C4-2B (cell line): ENCODE data around the gene PTPRJ.

Experiments
- H3K27ac ChIP-seq: fragments of 450-650 bp; 2 replicates; pipeline ENCODE4 v1.5.1; 2017
- ZFX ChIP-seq: fragments of 450-650 bp; IDR thresholded peaks from 2 replicates; pipeline ENCODE4 v1.6.1; 2017
- TF ChIP-seq, protein P1 (sequence below): fragments of 450-650 bp; conservative IDR thresholded peaks from 2 replicates; pipeline ENCODE4 v1.5.1; 2017; ENCODE audit warnings: mild to moderate bottlenecking

The PTPRJ gene

GRCh38 chr11:47991894-47992293, 11.5 kb downstream of the PTPRJ start:
- H3K27ac ChIP-seq = peak overlapping the region; percentile 79; the same call in 1 of the 2 replicates

GRCh38 chr11:47992959-47993820, 12.8 kb downstream of the PTPRJ start:
- H3K27ac ChIP-seq = no peak overlapping the region
- TF ChIP-seq ZFX = no peak
- TF ChIP-seq, protein P1, sequence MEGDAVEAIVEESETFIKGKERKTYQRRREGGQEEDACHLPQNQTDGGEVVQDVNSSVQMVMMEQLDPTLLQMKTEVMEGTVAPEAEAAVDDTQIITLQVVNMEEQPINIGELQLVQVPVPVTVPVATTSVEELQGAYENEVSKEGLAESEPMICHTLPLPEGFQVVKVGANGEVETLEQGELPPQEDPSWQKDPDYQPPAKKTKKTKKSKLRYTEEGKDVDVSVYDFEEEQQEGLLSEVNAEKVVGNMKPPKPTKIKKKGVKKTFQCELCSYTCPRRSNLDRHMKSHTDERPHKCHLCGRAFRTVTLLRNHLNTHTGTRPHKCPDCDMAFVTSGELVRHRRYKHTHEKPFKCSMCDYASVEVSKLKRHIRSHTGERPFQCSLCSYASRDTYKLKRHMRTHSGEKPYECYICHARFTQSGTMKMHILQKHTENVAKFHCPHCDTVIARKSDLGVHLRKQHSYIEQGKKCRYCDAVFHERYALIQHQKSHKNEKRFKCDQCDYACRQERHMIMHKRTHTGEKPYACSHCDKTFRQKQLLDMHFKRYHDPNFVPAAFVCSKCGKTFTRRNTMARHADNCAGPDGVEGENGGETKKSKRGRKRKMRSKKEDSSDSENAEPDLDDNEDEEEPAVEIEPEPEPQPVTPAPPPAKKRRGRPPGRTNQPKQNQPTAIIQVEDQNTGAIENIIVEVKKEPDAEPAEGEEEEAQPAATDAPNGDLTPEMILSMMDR = no peak

More at GRCh38 chr11:47991894-47992293, 11.5 kb downstream of the PTPRJ start:
- TF ChIP-seq ZFX = no peak
- TF ChIP-seq, protein P1 = no peak

DNA sequence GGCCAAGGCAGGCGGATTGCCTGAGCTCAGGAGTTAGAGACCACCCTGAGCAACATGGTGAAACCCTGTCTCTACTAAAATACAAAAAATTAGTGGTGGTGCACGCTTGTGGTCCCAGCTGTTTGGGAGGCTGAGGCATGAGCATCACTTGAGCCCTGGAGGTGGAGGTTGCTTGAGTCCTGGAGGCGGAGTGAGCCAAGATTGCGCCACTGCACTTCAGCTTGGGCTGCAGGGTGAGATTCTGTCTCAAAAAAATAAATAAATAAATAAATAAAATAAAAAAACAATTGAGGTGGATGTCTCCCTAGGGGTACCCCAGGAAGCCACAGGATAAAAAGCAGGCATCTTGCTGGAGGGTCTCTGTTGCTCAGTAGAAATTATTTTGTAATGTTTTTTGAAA, 14.1 kb downstream of the PTPRJ start:
- TF ChIP-seq ZFX = no peak
- TF ChIP-seq, protein P1 = no peak
- no peak overlapping the region for H3K27ac ChIP-seq

GRCh38 chr11:47995360-47995769, 15.0 kb downstream of the PTPRJ start:
- no peak overlapping the region for H3K27ac ChIP-seq

DNA sequence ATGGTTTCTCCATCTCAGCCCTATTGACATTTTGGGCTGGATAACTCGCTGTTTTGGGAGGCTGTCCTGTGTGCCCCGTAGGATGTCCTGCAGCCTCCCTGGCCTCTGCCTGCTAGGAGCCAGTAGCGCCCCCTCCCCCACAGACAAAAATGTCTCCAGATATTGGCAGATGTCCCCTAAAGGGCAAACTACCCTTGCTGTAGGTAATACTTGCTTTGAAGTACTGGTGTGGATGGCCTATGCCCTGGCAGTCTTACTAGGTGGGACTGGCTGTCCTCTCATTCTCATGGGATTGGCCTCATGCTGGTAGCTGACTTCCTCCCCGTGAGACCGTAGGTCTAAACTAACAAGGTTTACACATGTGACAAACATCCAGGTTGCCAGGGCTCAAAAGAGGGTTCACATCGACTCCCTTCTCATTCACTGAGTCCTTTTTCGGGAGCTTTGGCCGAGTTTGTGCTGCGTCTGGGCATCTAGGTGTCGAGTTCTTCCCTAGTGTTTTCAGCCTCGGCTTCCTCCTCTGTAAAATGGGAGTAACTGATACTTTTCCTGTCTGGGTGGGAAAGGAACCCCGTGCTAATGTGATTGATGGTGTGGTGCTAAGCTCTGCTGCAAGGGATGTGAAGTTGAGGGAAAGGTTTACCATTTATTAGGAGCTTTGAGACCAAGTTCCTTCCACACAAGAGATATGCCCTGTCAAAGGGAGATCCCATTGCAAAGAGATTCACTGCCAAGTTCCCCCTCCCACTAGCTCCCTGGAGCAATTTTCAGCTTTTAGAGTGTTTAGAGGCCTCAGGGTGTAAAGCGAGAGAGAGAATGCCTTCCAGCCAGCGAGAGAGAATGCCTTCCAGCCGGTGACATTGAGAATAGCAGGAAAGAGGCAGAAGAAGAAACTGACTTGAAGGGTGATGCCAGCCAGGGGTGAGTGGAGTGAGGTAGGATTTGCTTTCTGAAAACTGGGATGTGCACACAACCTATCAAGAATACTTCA, 17.0 kb downstream of the PTPRJ start:
- H3K27ac ChIP-seq = no peak overlapping the region
- TF ChIP-seq, protein P1 = no peak
- no peak for TF ChIP-seq ZFX

More at GRCh38 chr11:47995360-47995769, 15.0 kb downstream of the PTPRJ start:
- TF ChIP-seq, protein P1 = no peak
- TF ChIP-seq ZFX = no peak

DNA sequence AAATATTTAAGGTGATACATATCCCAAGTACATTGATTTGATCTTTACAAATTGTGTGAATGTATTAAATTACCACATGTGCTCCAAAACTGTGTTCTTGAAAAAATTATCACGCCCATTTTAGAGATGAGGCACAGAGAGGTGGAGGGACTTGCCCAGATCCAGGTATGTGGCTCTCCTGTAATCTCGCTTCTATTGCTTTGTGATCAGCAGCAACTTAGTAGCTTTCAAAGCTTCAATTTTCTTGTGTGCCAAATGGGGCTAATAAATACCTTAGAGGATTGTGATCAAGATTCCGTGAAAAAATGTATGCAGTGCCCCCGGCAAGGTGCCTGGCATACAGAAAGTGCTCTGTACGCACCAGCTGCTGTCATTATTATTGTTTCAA, 18.0 kb downstream of the PTPRJ start:
- TF ChIP-seq, protein P1 = no peak
- no peak for TF ChIP-seq ZFX
- no peak overlapping the region; the same call in 1 of the 2 replicates for H3K27ac ChIP-seq
